ENCODE measurements around the gene EIF4E1B. TPM values are rescaled to one million over a fixed set of nuclear protein-coding genes. Genes with fewer than 3 reads are reported as not detected.

The EIF4E1B gene
- total and polyA plus RNA-seq, 4 donors, result not detected

GRCh38 chr5:176687881-176688280, 57.4 kb downstream of the EIF4E1B start (continued):
- no peak for TF ChIP-seq CTCF (IDR thresholded peaks at IDR 0.05; ENCODE audit: low read depth, low read length, missing input control)

- WGBS, result 84% methylated on average over 7 of the region's 7 CpGs
These were observed 60.4 kb downstream of the EIF4E1B start for GRCh38 chr5:176690911-176691310.

GRCh38 chr5:176691524-176691923, 61.0 kb downstream of the EIF4E1B start:
- no peak for DNase-seq (ENCODE audit: low spot score)
- Histone ChIP-seq H3K9ac (ENCODE audit: low read depth in 1 of 2, low read length in 2 of 2) (no peak overlapping the region), H3K36me3 (ENCODE audit: control insufficient read depth in 4 of 4, insufficient read depth in 3 of 4, low read depth in 1 of 4, low read length in 3 of 4) (no peaks in the 10 kb centered on the region), H3K27me3 (ENCODE audit: control insufficient read depth in 4 of 4, insufficient read depth in 4 of 4, low read length in 3 of 4) (peaks cover 0 to 8% (median 2%) of the 10 kb centered on the region in 4 donors), H3K9me3 (ENCODE audit: control insufficient read depth in 4 of 4, low read length in 3 of 4) (peaks cover 0 to 2% (median under 1%) of the 10 kb centered on the region in 4 donors), H3K4me3 (ENCODE audit: low read depth in 1 of 3, low read length in 3 of 3) (no peak overlapping the region), H3K4me1 (ENCODE audit: control insufficient read depth in 4 of 4, insufficient read depth in 4 of 4, low read length in 3 of 4) (no peaks in the 10 kb centered on the region), H3K27ac (ENCODE audit: low read depth in 1 of 2, low read length in 2 of 2) (no peak overlapping the region)
- TF ChIP-seq HNF4A (conservative IDR thresholded peaks at IDR 0.05) (no peak), GABPA (IDR thresholded peaks at IDR 0.05 in 1 of 2, conservative IDR thresholded peaks at IDR 0.05 in 1 of 2) (no peak), TAF1 (conservative IDR thresholded peaks at IDR 0.05) (no peak), CTCF (IDR thresholded peaks at IDR 0.05; ENCODE audit: low read depth, low read length, missing input control) (no peak), YY1 (IDR thresholded peaks at IDR 0.05) (no peak), SP1 (IDR thresholded peaks at IDR 0.05) (no peak), HNF4G (IDR thresholded peaks at IDR 0.05) (no peak), MAX (IDR thresholded peaks at IDR 0.05) (no peak), EGR1 (IDR thresholded peaks at IDR 0.05; ENCODE audit: low read depth in 2 of 2) (no peak), ATF3 (IDR thresholded peaks at IDR 0.05) (no peak), REST (IDR thresholded peaks at IDR 0.05) (no peak), NR2F2 (IDR thresholded peaks at IDR 0.05) (no peak), ZBTB33 (IDR thresholded peaks at IDR 0.05) (no peak), JUND (IDR thresholded peaks at IDR 0.05) (no peak), FOXA2 (IDR thresholded peaks at IDR 0.05) (no peak), RXRA (IDR thresholded peaks at IDR 0.05) (no peak), RAD21 (IDR thresholded peaks at IDR 0.05) (no peak), FOXA1 (IDR thresholded peaks at IDR 0.05) (no peak)
- 93% methylated on average over 1 of the region's 1 CpG for WGBS

More at GRCh38 chr5:176690911-176691310, 60.4 kb downstream of the EIF4E1B start:
- Histone ChIP-seq H3K4me3 (ENCODE audit: low read depth in 1 of 3, low read length in 3 of 3) (no peak overlapping the region), H3K9me3 (ENCODE audit: control insufficient read depth in 4 of 4, low read length in 3 of 4) (peaks cover 0 to 2% (median under 1%) of the 10 kb centered on the region in 4 donors), H3K9ac (ENCODE audit: low read depth in 1 of 2, low read length in 2 of 2) (no peak overlapping the region), H3K4me1 (ENCODE audit: control insufficient read depth in 4 of 4, insufficient read depth in 4 of 4, low read length in 3 of 4) (no peaks in the 10 kb centered on the region), H3K27ac (ENCODE audit: low read depth in 1 of 2, low read length in 2 of 2) (no peak overlapping the region), H3K36me3 (ENCODE audit: control insufficient read depth in 4 of 4, insufficient read depth in 3 of 4, low read depth in 1 of 4, low read length in 3 of 4) (no peaks in the 10 kb centered on the region), H3K27me3 (ENCODE audit: control insufficient read depth in 4 of 4, insufficient read depth in 4 of 4, low read length in 3 of 4) (peaks cover 0 to 8% (median 2%) of the 10 kb centered on the region in 4 donors)
- TF ChIP-seq NR2F2 (IDR thresholded peaks at IDR 0.05) (no peak), SP1 (IDR thresholded peaks at IDR 0.05) (no peak), FOXA1 (IDR thresholded peaks at IDR 0.05) (no peak), ATF3 (IDR thresholded peaks at IDR 0.05) (no peak), HNF4A (conservative IDR thresholded peaks at IDR 0.05) (no peak), RXRA (IDR thresholded peaks at IDR 0.05) (no peak)
- DNase-seq (ENCODE audit: low spot score), result no peak

Data from liver (tissue), 9 donors.